Brain microvascular endothelial cell (primary cell): ENCODE results near the gene SLFN5.
"Not testable (repeated sequence)": the region's sequence is repeated elsewhere in the genome, so short reads cannot be mapped to it uniquely, and the experiment has no call there.

Experiments
- DNase-seq: peaks from one replicate; pipeline ENCODE4 v3.0.0-alpha.2; 2020
- H3K27ac ChIP-seq: fragments of 250-450 bp; sonication (Bioruptor Pico); 2 replicates; pipeline ENCODE4 v1.5.1; 2020; ENCODE audit warnings: mild to moderate bottlenecking, moderate library complexity
- H3K27me3 ChIP-seq: fragments of 250-450 bp; sonication (Bioruptor Pico); replicated peaks from 2 replicates; pipeline ENCODE4 v1.5.1; 2020; ENCODE audit warnings: mild to moderate bottlenecking
- H3K36me3 ChIP-seq: fragments of 250-450 bp; sonication (Bioruptor Pico); replicated peaks from 2 replicates; pipeline ENCODE4 v1.5.1; 2020; ENCODE audit warnings: mild to moderate bottlenecking
- H3K4me3 ChIP-seq: 2 replicates; pipeline ENCODE4 v1.5.1; 2011; ENCODE audit warnings: low read depth, mild to moderate bottlenecking, control low read depth, low read length, moderate library complexity
- CTCF ChIP-seq: IDR thresholded peaks from 2 replicates; pipeline ENCODE4 v1.5.1; 2011; ENCODE audit warnings: low read depth, mild to moderate bottlenecking, moderate library complexity, low read length, control low read depth, inconsistent platforms; ENCODE audit errors: missing control alignments
- in situ Hi-C: cut with HindIII; loops from 2 replicates; pipeline ENCODE4 v1.10.0; 2017; ENCODE audit warnings: low sequenced_read_pairs, low pct_ligation_motif_present

Gene SLFN5

GRCh38 chr17:35227546-35227945, 15.3 kb upstream of the SLFN5 start:
- DNase-seq: no peak
- Histone ChIP-seq H3K27me3 (no peaks in the 10 kb centered on the region), H3K27ac (no peak overlapping the region), H3K36me3 (no peaks in the 10 kb centered on the region), H3K4me3 (no peak overlapping the region)
- TF ChIP-seq CTCF: no peak
- in situ Hi-C loops: no loop called here

GRCh38 chr17:35229638-35230037, 13.2 kb upstream of the SLFN5 start:
- in situ Hi-C loops: no loop called here
- no peak for TF ChIP-seq CTCF
- H3K27ac ChIP-seq: no peak overlapping the region
- DNase-seq: no peak
- H3K36me3 ChIP-seq: no peaks in the 10 kb centered on the region
- no peaks in the 10 kb centered on the region for H3K27me3 ChIP-seq
- no peak overlapping the region for H3K4me3 ChIP-seq

- H3K27me3 ChIP-seq, H3K36me3 ChIP-seq, H3K27ac ChIP-seq, H3K4me3 ChIP-seq, in situ Hi-C loops, DNase-seq: not testable (repeated sequence)
Measured at GRCh38 chr17:35234315-35234714, 8.6 kb upstream of the SLFN5 start.

GRCh38 chr17:35235289-35235688, 7.6 kb upstream of the SLFN5 start:
- no peaks in the 10 kb centered on the region for H3K27me3 ChIP-seq
- in situ Hi-C loops: no loop called here
- no peak overlapping the region for H3K27ac ChIP-seq
- no peak for DNase-seq
- no peak for TF ChIP-seq CTCF
- H3K4me3 ChIP-seq: no peak overlapping the region
- no peaks in the 10 kb centered on the region for H3K36me3 ChIP-seq

GRCh38 chr17:35235917-35236316, 7.0 kb upstream of the SLFN5 start:
- H3K36me3 ChIP-seq: no peaks in the 10 kb centered on the region
- H3K27ac ChIP-seq: no peak overlapping the region
- no peak overlapping the region for H3K4me3 ChIP-seq
- in situ Hi-C loops: no loop called here
- H3K27me3 ChIP-seq: no peaks in the 10 kb centered on the region
- DNase-seq: no peak
- TF ChIP-seq CTCF: no peak

- no peak for TF ChIP-seq CTCF
- Histone ChIP-seq H3K4me3 (no peak overlapping the region), H3K36me3 (no peaks in the 10 kb centered on the region), H3K27me3 (no peaks in the 10 kb centered on the region), H3K27ac (no peak overlapping the region)
- in situ Hi-C loops: no loop called here
- DNase-seq: no peak
Measured at GRCh38 chr17:35236821-35237220, 6.1 kb upstream of the SLFN5 start.
